Measurements from ENCODE around the gene CDK5RAP2. TPM values are rescaled to one million over a fixed set of nuclear protein-coding genes. Genes with fewer than 3 reads are reported as not detected.
A peak's percentile ranks its signal among the peaks of the same experiment; 100 is the strongest.

Gene CDK5RAP2
- total RNA-seq, 4 donors from 2014 or later, result 48.1 to 127 (median 76.7) TPM

GRCh38 chr9:120625222-120625621 lies 45.3 kb upstream of the CDK5RAP2 start:
- Histone ChIP-seq H3K36me3 (no peaks in the 10 kb centered on the region), H3K4me3 (no peak overlapping the region), H3K9me3 (no peaks in the 10 kb centered on the region), H3K4me1 (peaks cover 0 to 60% (median 2%) of the 10 kb centered on the region in 4 donors), H3K27me3 (no peaks in the 10 kb centered on the region), H3K27ac (peak overlapping the region in 3 of 4 donors; percentile 22 to 80 (median 69))
- no peak for TF ChIP-seq POLR2A (IDR thresholded peaks at IDR 0.05)
- no peak for DNase-seq (ENCODE audit: low spot score in 2 of 2)
- WGBS, 2 donors, result 77 to 78% methylated on average over 6 of the region's 6 CpGs

DNA sequence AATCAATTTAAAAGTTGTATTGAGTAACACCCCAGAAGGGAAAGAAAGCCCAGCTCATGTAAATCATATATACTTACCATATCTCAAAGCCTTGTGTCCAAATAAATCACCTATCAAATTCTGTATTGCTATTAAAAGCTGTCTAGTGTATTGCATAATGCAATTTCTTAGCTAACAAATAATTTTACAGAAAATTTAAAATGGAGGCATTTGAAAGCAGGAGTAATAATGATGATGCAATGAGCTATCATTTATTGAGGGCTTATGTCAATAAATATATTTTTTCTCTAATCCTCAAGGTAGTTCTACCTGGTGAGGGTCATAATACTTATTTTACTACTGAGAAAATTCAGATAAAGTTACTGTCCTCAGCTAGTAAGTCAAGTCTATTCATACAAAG lies 42.8 kb upstream of the CDK5RAP2 start:
- no peak for TF ChIP-seq EP300 (IDR thresholded peaks at IDR 0.05)
- TF ChIP-seq CTCF (IDR thresholded peaks at IDR 0.05), result no peak
- no peak for TF ChIP-seq POLR2A (IDR thresholded peaks at IDR 0.05)
- Histone ChIP-seq H3K4me1 (peaks cover 0 to 60% (median 0%) of the 10 kb centered on the region in 4 donors), H3K27ac (peak overlapping the region in 2 of 4 donors; percentile 69 to 80), H3K27me3 (no peaks in the 10 kb centered on the region), H3K4me3 (no peak overlapping the region), H3K36me3 (no peaks in the 10 kb centered on the region), H3K9me3 (no peaks in the 10 kb centered on the region)
- DNase-seq (ENCODE audit: low spot score in 2 of 2), result no peak

- Histone ChIP-seq H3K36me3 (no peaks in the 10 kb centered on the region), H3K27ac (peak overlapping the region in 2 of 4 donors; percentile 49 to 69), H3K4me1 (peaks cover 0 to 60% (median 2%) of the 10 kb centered on the region in 4 donors), H3K4me3 (no peak overlapping the region), H3K9me3 (no peaks in the 10 kb centered on the region), H3K27me3 (no peaks in the 10 kb centered on the region)
- WGBS, 2 donors, result 86 to 88% methylated on average over 1 of the region's 1 CpG
- no peak for TF ChIP-seq EP300 (IDR thresholded peaks at IDR 0.05)
- no peak for TF ChIP-seq POLR2A (IDR thresholded peaks at IDR 0.05)
- no peak for TF ChIP-seq CTCF (IDR thresholded peaks at IDR 0.05)
- DNase-seq (ENCODE audit: low spot score in 2 of 2), result no peak
Observed at GRCh38 chr9:120621941-120622340, 42.0 kb upstream of the CDK5RAP2 start.

- Histone ChIP-seq H3K36me3 (peaks cover 0 to under 1% (median 0%) of the 10 kb centered on the region in 3 donors), H3K27ac (peak overlapping the region in 3 of 4 donors; percentile 38 to 69 (median 52)), H3K9me3 (no peaks in the 10 kb centered on the region), H3K27me3 (no peaks in the 10 kb centered on the region), H3K4me1 (peaks cover 0 to 43% (median 2%) of the 10 kb centered on the region in 4 donors), H3K4me3 (no peak overlapping the region)
- 35 to 36% methylated on average over 8 of the region's 8 CpGs for WGBS, 2 donors
- peak; percentile 33 to 84 for DNase-seq (ENCODE audit: low spot score in 2 of 2)
- TF ChIP-seq EP300 (IDR thresholded peaks at IDR 0.05), result peak in 1 of 2 donors; percentile 21
- TF ChIP-seq CTCF (IDR thresholded peaks at IDR 0.05), result peak; percentile 77 to 85 (median 82)
- no peak for TF ChIP-seq POLR2A (IDR thresholded peaks at IDR 0.05)
Observed at GRCh38 chr9:120619751-120620655, 40.0 kb upstream of the CDK5RAP2 start.

DNA sequence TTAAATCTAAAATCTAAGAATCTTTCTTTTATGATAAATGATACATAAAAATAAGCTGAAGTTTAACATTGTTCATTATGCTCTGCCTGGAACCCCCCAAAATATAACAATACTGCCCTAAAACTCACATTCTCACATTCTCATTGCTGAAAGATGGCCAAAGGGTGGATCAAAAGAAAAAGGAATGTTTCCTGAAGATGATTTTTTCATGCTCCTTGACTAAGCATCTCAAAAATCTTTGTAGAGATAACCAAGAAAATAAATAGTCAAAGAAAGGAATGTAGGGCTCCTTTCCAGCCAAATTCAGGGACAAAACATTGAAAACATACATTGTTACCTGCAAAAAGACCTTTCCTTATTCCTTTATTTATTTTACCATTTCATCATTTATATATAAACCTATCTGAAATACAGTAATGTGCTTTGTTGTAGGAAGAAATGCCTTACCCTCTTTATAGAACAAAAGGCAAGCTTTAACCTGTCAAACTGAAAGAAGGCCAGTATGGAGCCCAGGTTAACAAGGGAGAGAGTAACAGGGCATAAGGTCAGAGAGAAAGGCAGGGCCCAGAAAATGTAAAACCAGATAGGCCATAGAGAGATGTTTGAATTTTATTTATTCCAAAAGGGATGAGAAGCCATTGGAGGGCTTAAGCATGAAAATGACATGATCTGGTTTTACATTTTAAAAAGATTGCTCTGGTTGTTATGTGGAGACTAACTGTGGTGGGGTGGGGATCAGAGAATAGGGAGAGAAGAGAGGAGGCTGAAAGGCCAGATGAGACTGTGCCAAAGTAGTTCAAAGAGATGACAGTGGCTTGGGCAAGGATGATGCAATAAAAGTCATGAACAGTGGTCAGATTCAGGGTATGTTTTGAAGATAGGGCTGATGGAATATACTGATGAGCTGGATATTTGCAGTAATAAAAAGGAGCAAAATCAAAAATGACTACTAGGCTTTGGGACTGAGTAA lies 37.3 kb upstream of the CDK5RAP2 start:
- H3K27ac ChIP-seq, result peak overlapping the region in 2 of 4 donors; percentile 56 to 59
- TF ChIP-seq CTCF (IDR thresholded peaks at IDR 0.05) (no peak), POLR2A (IDR thresholded peaks at IDR 0.05) (no peak), EP300 (IDR thresholded peaks at IDR 0.05) (no peak)
- peaks cover 0 to 4% (median 0%) of the 10 kb centered on the region in 3 donors for H3K36me3 ChIP-seq
- no peak for DNase-seq (ENCODE audit: low spot score in 2 of 2)
- no peaks in the 10 kb centered on the region for H3K27me3 ChIP-seq
- peaks cover 0 to 28% (median 2%) of the 10 kb centered on the region in 4 donors for H3K4me1 ChIP-seq
- no peak overlapping the region for H3K4me3 ChIP-seq
- H3K9me3 ChIP-seq, result no peaks in the 10 kb centered on the region
